HCT116 (cell line): Measurements from ENCODE around the gene NPM3.

Source experiments
- ATF3 ChIP-seq: IDR thresholded peaks from 2 replicates; pipeline ENCODE4 v1.6.1; 2012
- CBX3 ChIP-seq: IDR thresholded peaks from 2 replicates; pipeline ENCODE4 v1.6.1; 2012; ENCODE audit warnings: low read depth
- CTCF ChIP-seq, 3 experiments: fragments of 200-600 bp in 1 of 3; sonication (generic) in 1 of 3; IDR thresholded peaks in 2 of 3; conservative IDR thresholded peaks in 1 of 3; 2 replicates each; pipeline ENCODE4 v1.5.1; 2012 to 2017; ENCODE audit warnings: low read depth in 2 of 3, low read length in 2 of 3, antibody characterized with exemption in 1 of 3, borderline replicate concordance in 1 of 3, control low read depth in 1 of 3, mild to moderate bottlenecking in 1 of 3, mixed read lengths in 1 of 3, mixed run types in 1 of 3, moderate library complexity in 1 of 3; ENCODE audit not compliant: insufficient read depth in 1 of 3
- EZH2 ChIP-seq: fragments of 200-600 bp; sonication (generic); IDR thresholded peaks from 2 replicates; pipeline ENCODE4 v1.6.1; 2017; ENCODE audit warnings: antibody characterized with exemption, mixed run types
- POLR2A ChIP-seq: IDR thresholded peaks from 2 replicates; pipeline ENCODE4 v1.7.0; 2011; ENCODE audit warnings: borderline replicate concordance; ENCODE audit not compliant: insufficient read depth, insufficient read length; ENCODE audit errors: extremely low read depth
- POLR2AphosphoS5 ChIP-seq: IDR thresholded peaks from 2 replicates; pipeline ENCODE4 v1.6.1; 2011; ENCODE audit warnings: mild to moderate bottlenecking, low read depth, low read length, moderate library complexity
- REST ChIP-seq: IDR thresholded peaks from 2 replicates; pipeline ENCODE4 v1.6.1; 2012; ENCODE audit warnings: low read depth
- SRF ChIP-seq: IDR thresholded peaks from 2 replicates; pipeline ENCODE4 v1.6.1; 2012; ENCODE audit warnings: low read depth
- ZFX ChIP-seq: fragments of 450-650 bp; IDR thresholded peaks from 2 replicates; pipeline ENCODE4 v1.6.1; 2017

- TF ChIP-seq CTCF (IDR thresholded peaks at IDR 0.05 in 2 of 3, conservative IDR thresholded peaks at IDR 0.05 in 1 of 3; ENCODE audit: borderline replicate concordance in 1 of 3, insufficient read depth in 1 of 3, low read depth in 2 of 3, low read length in 2 of 3) (no peak), POLR2A (no peak), REST (no peak), ATF3 (no peak), SRF (no peak), POLR2AphosphoS5 (peak; percentile 25; the same call in 1 of the 2 replicates), CBX3 (no peak), ZFX (no peak), EZH2 (no peak)
These were observed 1.0 kb downstream of the NPM3 start for GRCh38 chr10:101781984-101782810.
